ENCODE data around the gene PDE4DIP.
"Not testable (repeated sequence)": the region's sequence is repeated elsewhere in the genome, so short reads cannot be mapped to it uniquely, and the experiment has no call there.

Gene PDE4DIP

DNA sequence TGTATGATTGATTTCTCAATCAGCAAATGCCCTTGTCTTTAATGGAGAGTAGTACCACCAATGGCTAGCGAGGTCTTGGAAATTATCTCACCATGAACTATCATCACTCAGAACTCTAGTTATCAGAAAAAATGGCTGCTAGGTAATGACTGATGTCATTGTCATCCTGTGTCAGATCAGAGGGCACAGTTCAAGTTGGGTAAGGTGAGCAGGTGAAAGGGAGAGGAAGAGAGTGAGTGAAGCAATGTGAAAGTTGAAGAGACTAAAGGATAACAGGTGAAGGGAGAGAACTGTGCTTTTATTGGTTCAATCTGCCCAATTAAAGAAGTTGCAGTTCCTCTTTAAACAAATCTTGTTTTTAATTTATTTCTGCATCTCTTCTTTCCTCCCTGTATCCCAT lies 76.8 kb downstream of the PDE4DIP start:
- DNase-seq (ENCODE audit: low read depth) = not testable (repeated sequence)

DNA sequence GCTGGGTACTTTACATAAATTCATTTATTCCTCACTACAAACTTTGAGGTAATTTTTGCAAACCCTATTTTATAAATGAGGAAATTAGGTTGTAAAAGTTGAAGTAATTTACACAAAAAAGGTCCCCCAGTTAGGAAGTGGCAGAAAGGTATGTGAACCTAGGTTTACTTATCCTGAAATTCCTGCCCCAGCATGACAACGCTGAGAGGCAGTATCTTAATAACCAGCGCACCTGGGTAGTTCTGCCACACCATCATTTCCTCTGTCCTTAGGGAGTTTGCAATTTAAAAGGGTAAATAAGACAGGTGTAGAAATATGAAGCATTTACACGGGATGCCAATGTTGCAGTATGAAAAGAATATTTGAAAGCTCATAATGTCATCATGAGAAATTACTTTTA lies 79.6 kb downstream of the PDE4DIP start:
- not testable (repeated sequence) for DNase-seq (ENCODE audit: low read depth)

DNA sequence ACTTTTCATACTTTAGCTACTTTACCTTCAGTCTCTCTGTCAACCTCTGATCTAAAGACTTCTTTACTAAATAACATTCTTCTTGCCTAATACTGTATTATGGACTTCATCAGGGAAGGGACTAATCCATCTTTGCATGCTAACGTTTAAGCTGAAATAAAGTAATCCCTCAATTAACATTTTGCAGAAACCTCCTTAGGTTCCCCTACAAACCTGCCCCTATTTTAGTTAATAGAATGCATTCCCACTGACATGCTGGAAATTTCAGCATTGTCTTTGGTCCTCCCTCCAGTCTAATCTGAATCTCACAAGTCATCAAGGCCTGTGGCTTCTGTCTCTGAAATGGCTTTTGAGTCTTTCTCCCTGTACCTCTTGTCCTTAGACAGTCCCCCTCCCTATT lies 83.4 kb downstream of the PDE4DIP start:
- DNase-seq (ENCODE audit: low read depth) = not testable (repeated sequence)

DNA sequence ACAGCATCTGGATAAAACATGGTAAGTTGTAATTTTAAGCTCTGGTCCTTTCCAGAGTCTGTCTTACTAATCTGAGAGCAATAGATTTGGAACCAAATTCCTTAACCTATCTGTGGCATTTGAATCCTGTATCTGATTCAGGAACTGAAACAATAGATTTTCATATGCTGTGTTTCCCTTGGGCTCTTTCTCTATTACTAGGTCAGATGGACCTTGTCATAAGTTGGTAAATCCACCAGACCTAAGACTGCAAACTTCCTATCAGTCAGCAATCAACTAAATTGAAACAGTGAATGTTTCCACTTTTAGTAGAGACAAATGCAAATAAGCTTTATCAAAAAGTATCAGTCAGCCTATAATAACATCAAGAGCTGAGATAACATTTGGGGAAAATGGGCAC lies 85.0 kb downstream of the PDE4DIP start:
- not testable (repeated sequence) for DNase-seq (ENCODE audit: low read depth)

DNA sequence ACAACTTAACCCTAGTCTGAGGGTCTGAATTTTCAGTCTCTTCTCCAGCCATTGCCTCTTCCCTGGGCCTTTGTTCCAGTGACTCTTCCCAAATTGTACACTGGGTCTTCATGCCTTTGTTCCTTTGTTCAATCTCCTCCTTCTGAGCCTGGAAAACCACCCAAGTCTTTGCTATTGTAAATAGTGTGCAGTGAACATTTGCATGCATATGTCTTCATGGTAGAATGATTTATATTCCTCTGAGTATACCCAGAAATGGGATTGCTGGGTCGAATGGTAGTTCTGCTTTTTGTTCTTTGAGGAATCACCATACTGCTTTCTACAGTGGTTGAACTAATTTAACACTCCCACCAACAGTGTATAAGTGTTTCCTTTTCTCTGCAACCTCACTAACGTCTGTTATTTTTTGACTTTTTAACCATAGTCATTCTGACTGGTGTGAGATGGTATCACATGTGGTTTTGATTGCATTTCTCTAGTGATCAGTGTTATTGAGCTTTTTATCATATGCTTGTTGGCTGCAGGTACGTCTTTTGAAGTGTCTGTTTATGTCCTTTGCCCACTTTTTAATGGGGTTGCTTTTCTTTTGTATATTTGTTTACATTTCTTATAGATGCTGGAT lies 91.3 kb downstream of the PDE4DIP start:
- not testable (repeated sequence) for DNase-seq (ENCODE audit: low read depth)

- DNase-seq (ENCODE audit: low read depth) = not testable (repeated sequence)
Observed at GRCh38 chr1:148942906-148943305, 98.7 kb downstream of the PDE4DIP start.

- not testable (repeated sequence) for DNase-seq (ENCODE audit: low read depth)
Observed at GRCh38 chr1:148945130-148945529, 100.9 kb downstream of the PDE4DIP start.

DNA sequence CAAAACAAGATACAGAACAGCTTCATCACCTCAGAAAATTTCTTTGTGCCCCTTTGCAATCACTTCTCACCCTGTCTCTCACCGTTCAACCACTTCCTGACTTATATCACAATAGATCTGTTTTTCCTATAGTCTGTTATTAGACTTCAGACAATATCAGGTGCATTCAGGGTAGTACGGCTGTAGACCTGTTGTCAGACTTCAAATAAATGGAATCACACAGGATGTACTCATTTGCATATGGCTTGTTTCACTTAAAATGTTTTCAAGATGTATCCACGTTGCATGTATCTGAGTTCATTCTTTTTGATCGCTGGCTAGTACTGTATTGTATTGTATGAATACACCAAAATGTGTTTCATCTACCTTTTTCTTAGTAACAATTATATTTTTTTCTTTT lies 104.5 kb downstream of the PDE4DIP start:
- DNase-seq (ENCODE audit: low read depth) = not testable (repeated sequence)

- DNase-seq (ENCODE audit: low read depth) = peak; percentile 46
Observed at GRCh38 chr1:148951336-148952227, 107.4 kb downstream of the PDE4DIP start.

DNA sequence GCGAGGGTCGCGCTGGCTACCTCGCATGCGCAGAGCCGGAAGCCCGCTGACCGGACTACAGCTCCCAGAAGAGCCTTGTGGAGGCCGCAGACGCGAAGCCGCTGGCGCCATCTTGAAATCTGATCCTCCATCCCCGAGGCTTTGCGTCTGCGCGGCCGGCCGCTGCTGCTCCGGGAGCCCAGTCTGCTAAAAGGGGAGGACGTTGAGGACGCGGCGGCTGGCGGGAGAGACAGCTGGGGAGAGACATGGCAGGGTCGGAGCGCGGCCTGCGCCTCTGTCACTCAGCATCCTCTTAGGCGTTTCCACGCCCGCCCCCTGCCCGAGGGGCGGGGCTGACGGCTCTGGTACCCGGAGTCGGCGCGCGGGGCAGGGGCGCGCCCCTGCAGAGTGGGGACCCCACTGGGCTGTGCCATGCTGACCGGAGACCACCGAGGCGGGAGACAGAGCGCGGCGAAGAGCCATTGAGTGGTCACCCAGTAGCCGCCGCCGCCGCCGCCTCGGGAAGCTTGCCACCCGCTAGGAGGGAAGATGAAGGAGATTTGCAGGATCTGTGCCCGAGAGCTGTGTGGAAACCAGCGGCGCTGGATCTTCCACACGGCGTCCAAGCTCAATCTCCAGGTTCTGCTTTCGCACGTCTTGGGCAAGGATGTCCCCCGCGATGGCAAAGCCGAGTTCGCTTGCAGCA lies 108.2 kb downstream of the PDE4DIP start:
- DNase-seq (ENCODE audit: low read depth) = peak; percentile 51

GRCh38 chr1:148952938-148953616 lies 108.8 kb downstream of the PDE4DIP start:
- not testable (repeated sequence) for DNase-seq (ENCODE audit: low read depth)

- not testable (repeated sequence) for DNase-seq (ENCODE audit: low read depth)
Observed at GRCh38 chr1:148953730-148954129, 109.5 kb downstream of the PDE4DIP start.

GRCh38 chr1:148958343-148958742 lies 114.1 kb downstream of the PDE4DIP start:
- DNase-seq (ENCODE audit: low read depth) = not testable (repeated sequence)

DNA sequence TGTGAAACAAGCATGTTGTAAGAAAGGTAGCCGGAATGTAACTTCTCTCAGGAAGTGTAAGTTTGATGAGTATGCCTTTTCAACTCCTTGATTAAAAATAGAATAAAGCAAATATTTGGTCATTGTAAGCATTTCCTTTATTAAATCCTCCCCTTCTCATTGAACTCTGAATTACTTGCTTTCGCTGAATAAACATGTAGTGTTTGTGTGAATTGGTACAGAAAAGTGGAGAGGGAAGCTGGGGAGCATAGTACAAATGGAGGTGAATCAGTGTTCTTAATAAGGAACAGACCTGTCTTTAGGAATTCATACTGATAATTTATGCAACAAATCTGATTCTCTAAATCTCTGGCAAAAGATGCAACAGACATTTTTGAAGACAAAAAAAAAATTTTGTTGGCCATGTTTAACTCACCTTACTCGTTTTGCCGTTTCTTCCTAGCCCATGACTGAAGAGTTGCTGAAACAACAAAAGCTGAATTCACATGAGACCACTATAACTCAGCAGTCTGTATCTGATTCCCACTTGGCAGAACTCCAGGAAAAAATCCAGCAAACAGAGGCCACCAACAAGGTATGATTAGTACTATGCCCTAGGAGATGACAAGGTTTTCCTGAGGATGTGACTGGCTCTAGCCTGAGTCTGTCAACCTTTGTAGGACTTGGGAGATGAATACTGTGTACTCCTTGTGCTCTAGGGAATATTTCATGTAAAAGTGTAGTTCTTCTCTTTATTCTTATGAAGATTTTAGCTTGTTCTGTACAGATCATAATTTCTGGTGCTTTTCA lies 116.2 kb downstream of the PDE4DIP start:
- DNase-seq (ENCODE audit: low read depth) = not testable (repeated sequence)

GRCh38 chr1:148962127-148962857 lies 118.1 kb downstream of the PDE4DIP start:
- DNase-seq (ENCODE audit: low read depth) = not testable (repeated sequence)

DNA sequence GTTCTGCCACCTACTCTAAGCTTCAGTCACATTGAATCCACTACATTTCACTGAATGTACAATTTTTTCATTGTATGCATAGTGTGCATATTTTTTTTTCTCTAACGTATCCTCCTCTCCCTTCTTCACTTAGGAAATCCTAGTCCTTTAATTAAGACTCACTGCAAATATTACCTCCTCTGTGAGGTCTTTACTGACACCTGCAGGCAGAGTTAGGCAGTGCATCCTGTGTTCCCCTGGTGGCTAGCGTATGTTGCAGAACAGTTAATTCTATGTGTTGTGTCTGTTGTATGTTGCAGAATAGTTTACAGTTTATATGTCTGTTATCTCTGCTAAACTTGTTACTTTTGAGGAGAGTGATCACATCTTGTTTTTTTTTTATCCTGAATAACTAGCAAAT lies 121.9 kb downstream of the PDE4DIP start:
- not testable (repeated sequence) for DNase-seq (ENCODE audit: low read depth)

- not testable (repeated sequence) for DNase-seq (ENCODE audit: low read depth)
Observed at GRCh38 chr1:148967580-148967979, 123.4 kb downstream of the PDE4DIP start.

GRCh38 chr1:148968682-148969081 lies 124.5 kb downstream of the PDE4DIP start:
- DNase-seq (ENCODE audit: low read depth) = not testable (repeated sequence)

GRCh38 chr1:148969126-148969525 lies 124.9 kb downstream of the PDE4DIP start:
- not testable (repeated sequence) for DNase-seq (ENCODE audit: low read depth)

DNA sequence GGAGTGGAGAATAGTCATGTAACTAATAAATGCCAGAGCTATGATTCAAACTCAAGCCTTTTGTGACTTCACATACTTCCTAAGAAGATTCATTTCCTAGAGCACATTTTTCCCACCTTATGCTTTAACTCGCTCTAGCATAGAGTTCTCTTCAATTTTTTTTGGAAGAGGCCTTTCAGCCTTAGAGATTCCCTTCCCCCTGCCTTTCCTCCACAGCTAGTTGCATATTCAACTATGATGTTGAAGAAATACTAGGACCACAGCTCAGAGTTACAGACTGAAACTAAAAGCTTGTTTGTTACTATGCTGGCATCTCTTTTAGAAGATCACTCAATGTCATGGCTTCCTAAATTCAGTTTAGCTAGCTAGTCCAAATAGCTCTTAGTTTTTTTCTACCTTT lies 131.2 kb downstream of the PDE4DIP start:
- not testable (repeated sequence) for DNase-seq (ENCODE audit: low read depth)
